GM12875 (cell line): Measurements from ENCODE around the gene ARID3B.

Experiments used
- H3K4me3 ChIP-seq: one replicate; pipeline ENCODE4 v1.5.1; 2011; ENCODE audit warnings: low read depth, low read length, control low read depth
- TF ChIP-seq, protein P1 (sequence below): IDR thresholded peaks from 2 replicates; pipeline ENCODE4 v1.5.1; 2011; ENCODE audit warnings: low read depth, mild to moderate bottlenecking, control low read depth, inconsistent platforms, low read length, moderate library complexity, borderline replicate concordance; ENCODE audit not compliant: insufficient read depth

The ARID3B gene

GRCh38 chr15:74543583-74543982, 2.6 kb downstream of the ARID3B start:
- peak overlapping the region; percentile 80 for H3K4me3 ChIP-seq
- TF ChIP-seq, protein P1, sequence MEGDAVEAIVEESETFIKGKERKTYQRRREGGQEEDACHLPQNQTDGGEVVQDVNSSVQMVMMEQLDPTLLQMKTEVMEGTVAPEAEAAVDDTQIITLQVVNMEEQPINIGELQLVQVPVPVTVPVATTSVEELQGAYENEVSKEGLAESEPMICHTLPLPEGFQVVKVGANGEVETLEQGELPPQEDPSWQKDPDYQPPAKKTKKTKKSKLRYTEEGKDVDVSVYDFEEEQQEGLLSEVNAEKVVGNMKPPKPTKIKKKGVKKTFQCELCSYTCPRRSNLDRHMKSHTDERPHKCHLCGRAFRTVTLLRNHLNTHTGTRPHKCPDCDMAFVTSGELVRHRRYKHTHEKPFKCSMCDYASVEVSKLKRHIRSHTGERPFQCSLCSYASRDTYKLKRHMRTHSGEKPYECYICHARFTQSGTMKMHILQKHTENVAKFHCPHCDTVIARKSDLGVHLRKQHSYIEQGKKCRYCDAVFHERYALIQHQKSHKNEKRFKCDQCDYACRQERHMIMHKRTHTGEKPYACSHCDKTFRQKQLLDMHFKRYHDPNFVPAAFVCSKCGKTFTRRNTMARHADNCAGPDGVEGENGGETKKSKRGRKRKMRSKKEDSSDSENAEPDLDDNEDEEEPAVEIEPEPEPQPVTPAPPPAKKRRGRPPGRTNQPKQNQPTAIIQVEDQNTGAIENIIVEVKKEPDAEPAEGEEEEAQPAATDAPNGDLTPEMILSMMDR, result peak; percentile 52; the same call in 1 of the 2 replicates

- no peak overlapping the region for H3K4me3 ChIP-seq
- TF ChIP-seq, protein P1, result no peak
These were observed 4.1 kb downstream of the ARID3B start for GRCh38 chr15:74545086-74545485.

DNA sequence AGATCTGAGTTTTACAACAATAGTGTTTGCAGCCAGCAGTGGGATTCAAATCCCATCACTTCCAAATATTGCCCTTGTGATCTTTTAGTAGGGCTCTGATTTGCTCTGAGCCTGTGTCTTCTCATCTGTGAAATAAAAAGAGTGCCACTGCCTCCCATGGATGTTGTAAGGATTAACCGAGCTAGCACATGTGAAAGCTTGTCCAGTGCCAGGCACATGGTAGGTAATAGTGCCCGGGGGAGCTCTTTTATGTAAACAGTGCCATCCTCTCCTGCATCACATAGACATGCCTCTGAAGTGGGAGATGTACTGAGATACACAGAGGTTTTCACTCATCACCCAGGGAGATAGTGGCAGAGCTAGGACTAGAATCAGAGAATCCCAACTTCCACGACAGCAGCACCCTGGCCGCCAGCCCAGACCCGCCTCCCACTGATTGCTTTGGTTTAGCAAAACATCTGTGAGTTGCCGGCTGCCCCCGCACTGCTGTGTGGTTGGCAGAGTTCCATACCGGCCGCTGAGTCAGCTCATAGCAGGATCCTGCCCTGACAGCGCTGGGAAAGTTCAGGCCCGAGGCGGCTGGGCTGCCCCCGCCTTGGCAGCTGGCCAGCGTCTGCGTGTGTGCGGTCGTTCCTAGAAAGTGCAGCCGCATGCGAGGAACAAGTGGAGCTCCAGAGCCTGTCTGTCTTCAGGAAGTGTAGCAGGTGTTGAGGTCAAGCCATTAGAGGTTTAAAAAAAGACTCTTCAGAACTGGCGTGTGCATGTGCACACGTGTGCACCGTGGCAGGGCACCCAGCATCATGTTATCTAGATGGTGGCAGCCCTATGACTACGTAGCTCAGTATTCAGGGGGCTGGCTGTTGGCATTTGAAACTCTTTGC, 5.0 kb downstream of the ARID3B start:
- TF ChIP-seq, protein P1, result no peak

DNA sequence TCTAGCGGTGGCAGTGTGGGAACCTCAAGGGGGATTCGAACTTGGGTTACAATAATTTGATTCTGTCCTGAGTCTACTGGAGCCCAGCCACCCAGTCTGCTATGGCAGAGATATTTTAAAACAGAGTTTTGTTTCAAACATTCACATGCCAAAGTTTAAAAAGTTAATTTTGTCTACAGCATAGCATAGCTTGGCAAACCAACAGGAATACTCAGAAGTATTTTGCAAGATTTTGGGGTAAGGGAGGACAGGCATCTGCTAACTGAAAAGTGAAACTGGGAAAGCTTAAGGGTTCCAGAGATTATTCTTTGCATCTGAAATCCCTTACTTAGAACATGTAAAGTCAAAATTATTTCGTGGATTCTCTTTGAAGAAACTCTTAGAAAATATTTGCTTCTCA, 6.6 kb downstream of the ARID3B start:
- no peak overlapping the region for H3K4me3 ChIP-seq
- TF ChIP-seq, protein P1, result no peak

More for the DNA sequence above, 5.0 kb downstream of the ARID3B start:
- H3K4me3 ChIP-seq, result no peak overlapping the region

GRCh38 chr15:74548241-74548640, 7.2 kb downstream of the ARID3B start:
- no peak overlapping the region for H3K4me3 ChIP-seq
- TF ChIP-seq, protein P1, result no peak

GRCh38 chr15:74549816-74550215, 8.8 kb downstream of the ARID3B start:
- no peak overlapping the region for H3K4me3 ChIP-seq
- TF ChIP-seq, protein P1, result no peak

DNA sequence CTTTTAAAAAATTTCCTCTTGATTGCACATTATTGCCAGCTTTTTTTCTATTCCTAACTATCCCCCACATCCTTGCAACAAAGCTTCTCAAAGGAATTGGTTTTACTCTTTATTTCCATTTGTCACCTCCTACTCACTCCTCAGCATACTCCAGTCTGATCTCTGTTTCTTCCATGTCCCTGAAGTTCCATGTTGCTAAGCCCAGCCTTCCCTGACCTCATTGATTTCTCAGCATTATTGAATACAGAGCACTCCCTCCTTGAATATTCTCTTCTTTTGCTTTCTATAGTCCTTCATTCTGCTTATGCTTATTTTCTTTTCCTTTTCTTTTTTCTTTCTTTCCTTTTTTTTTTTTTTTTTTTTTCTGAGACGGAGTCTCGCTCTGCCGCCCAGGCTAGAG, 10.7 kb downstream of the ARID3B start:
- TF ChIP-seq, protein P1, result no peak
- no peak overlapping the region for H3K4me3 ChIP-seq
